Measurements from ENCODE around the gene HUNK. TPM values are rescaled to one million over a fixed set of nuclear protein-coding genes. Genes with fewer than 3 reads are reported as not detected.

The HUNK gene
- total and polyA plus RNA-seq, 2 of the 8 experiments (the other 6 are each of a cell fraction or from before 2014, with no cell fraction given) = 1.9 to 10.2 TPM

DNA sequence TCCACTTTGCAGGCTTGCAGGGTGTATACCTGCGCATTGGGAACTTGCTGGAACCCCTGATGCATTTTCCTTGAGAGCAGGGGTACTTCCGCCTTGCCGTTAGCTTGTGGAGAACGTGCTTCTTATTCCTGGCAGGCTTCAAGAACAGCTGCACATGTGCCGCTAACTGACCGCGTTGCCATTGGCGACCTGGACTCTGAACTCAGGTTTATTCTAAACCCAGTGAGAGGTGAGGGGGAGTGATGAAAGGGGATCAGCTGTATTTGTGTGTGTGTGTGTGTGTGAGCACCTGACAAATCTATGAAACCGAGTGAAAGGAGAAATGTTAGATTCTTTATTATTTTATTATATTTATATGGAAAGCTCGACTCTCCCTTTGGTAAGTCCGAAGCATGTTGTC is 128.6 kb downstream of the HUNK start:
- Histone ChIP-seq H2BK120ac (replicated peaks; ENCODE audit: low read depth, low read length) (no peak overlapping the region), H3K79me1 (ENCODE audit: low read depth, low read length) (no peaks in the 10 kb centered on the region), H2BK15ac (ENCODE audit: low read length) (no peak overlapping the region), H3K9ac (replicated peaks in 1 of 4; ENCODE audit: extremely low read depth in 1 of 4, low read depth in 3 of 4, low read length in 3 of 4) (no peak overlapping the region), H2AFZ (ENCODE audit: low read length) (no peak overlapping the region), H3K27ac (ENCODE audit: low read depth, low read length) (no peak overlapping the region), H3K79me2 (ENCODE audit: control insufficient read depth in 1 of 2, insufficient read depth in 2 of 2, low read length in 2 of 2) (no peaks in the 10 kb centered on the region), H3K4me2 (ENCODE audit: insufficient read depth in 1 of 2, low read depth in 2 of 2, low read length in 2 of 2) (no peak overlapping the region), H3K18ac (ENCODE audit: extremely low read depth, low read length) (no peak overlapping the region), H4K20me1 (replicated peaks in 1 of 2; ENCODE audit: control insufficient read depth in 1 of 2, insufficient read depth in 2 of 2, low read length in 2 of 2) (no peaks in the 10 kb centered on the region), H3K56ac (replicated peaks; ENCODE audit: insufficient read length, low read depth, low read length) (no peak overlapping the region), H2BK5ac (ENCODE audit: low read depth, low read length) (no peak overlapping the region), H2AK5ac (ENCODE audit: low read depth, low read length) (no peak overlapping the region), H3K4me1 (replicated peaks in 1 of 4; ENCODE audit: control insufficient read depth in 3 of 4, insufficient read depth in 4 of 4, low read length in 3 of 4) (no peaks in the 10 kb centered on the region), H2BK12ac (ENCODE audit: low read depth, low read length) (no peak overlapping the region), H3K23ac (ENCODE audit: insufficient read length) (no peak overlapping the region), H3K27me3 (replicated peaks in 1 of 4; ENCODE audit: control insufficient read depth in 3 of 4, extremely low read depth in 1 of 4, insufficient read depth in 3 of 4, low read length in 3 of 4) (no peaks in the 10 kb centered on the region), H3K4ac (replicated peaks; ENCODE audit: insufficient read length, low read depth, low read length) (no peak overlapping the region), H4K8ac (ENCODE audit: extremely low read depth, insufficient read depth, low read length) (no peak overlapping the region), H4K5ac (ENCODE audit: insufficient read length, low read depth, low read length) (no peak overlapping the region), H2BK20ac (ENCODE audit: low read length) (no peak overlapping the region), H3K4me3 (ENCODE audit: extremely low read depth in 1 of 4, insufficient read depth in 2 of 4, low read depth in 3 of 4, low read length in 4 of 4) (no peak overlapping the region), H3K14ac (ENCODE audit: insufficient read length) (no peak overlapping the region), H4K91ac (replicated peaks; ENCODE audit: insufficient read length, low read length) (no peak overlapping the region), H3K23me2 (ENCODE audit: low read depth, low read length) (no peaks in the 10 kb centered on the region), H3K36me3 (ENCODE audit: control insufficient read depth in 2 of 4, insufficient read depth in 4 of 4, low read length in 3 of 4) (peaks cover 0 to 6% (median 0%) of the 10 kb centered on the region in 4 experiments; a peak in 2 of 8 replicates), H3K9me3 (ENCODE audit: insufficient read depth in 2 of 2, low read depth in 1 of 2, low read length in 1 of 2) (no peaks in the 10 kb centered on the region)
- DNase-seq (ENCODE audit: low read depth in 1 of 2, low spot score in 2 of 2) (no peak), FAIRE-seq (no peak)
- no peak for TF ChIP-seq SAP30 (IDR thresholded peaks at IDR 0.05; ENCODE audit: insufficient read depth, insufficient replicate concordance, low read length)
- no peak for TF ChIP-seq NANOG (IDR thresholded peaks at IDR 0.05; ENCODE audit: insufficient read depth, low read depth, low read length, poor library complexity, severe bottlenecking)
- TF ChIP-seq TAF1 (IDR thresholded peaks at IDR 0.05; ENCODE audit: low read depth, low read length) = no peak
- no peak for TF ChIP-seq BACH1 (IDR thresholded peaks at IDR 0.05; ENCODE audit: low read length)
- no peak for TF ChIP-seq SIN3A (conservative IDR thresholded peaks at IDR 0.05 in 1 of 2, IDR thresholded peaks at IDR 0.05 in 1 of 2; ENCODE audit: low read depth in 1 of 2, low read length in 2 of 2)
- TF ChIP-seq SUZ12 (IDR thresholded peaks at IDR 0.05; ENCODE audit: low read length) = no peak
- no peak for TF ChIP-seq EZH2 (IDR thresholded peaks at IDR 0.05; ENCODE audit: low read depth, low read length, severe bottlenecking)
- no peak for TF ChIP-seq CHD2 (IDR thresholded peaks at IDR 0.05; ENCODE audit: low read length)
- TF ChIP-seq EP300 (IDR thresholded peaks at IDR 0.05; ENCODE audit: borderline replicate concordance in 1 of 2, low read depth in 2 of 2, low read length in 2 of 2) = no peak
- no peak for TF ChIP-seq NRF1 (IDR thresholded peaks at IDR 0.05; ENCODE audit: low read depth, low read length)
- TF ChIP-seq SP4 (IDR thresholded peaks at IDR 0.05; ENCODE audit: low read length) = no peak
- 90% methylated on average over 10 of the region's 11 CpGs; no CpG with 5 or more reads in 1 of the 2 experiments for WGBS, 2 experiments (ENCODE audit: extremely low coverage in 1 of 2, insufficient coverage in 1 of 2, insufficient read length in 1 of 2, insufficient replicate concordance in 2 of 2, low coverage in 1 of 2, low lambda C conversion rate in 2 of 2, missing lambda C conversion rate in 1 of 2)
- ChIA-PET CTCF (ENCODE audit: partially characterized antibody) (interaction anchor here (0.9 to 5.2 kb wide), 5 partner anchors 9 to 257 kb away, joined by 3 to 22 read pairs (median 3); no protein-coding TSS in a partner anchor), POLR2A (ENCODE audit: partially characterized antibody) (no interaction called here)
